Chondrocyte (in vitro differentiated cells): ENCODE results near the gene IBA57. TPM values are rescaled to one million over a fixed set of nuclear protein-coding genes. Genes with fewer than 3 reads are reported as not detected.

Source experiments
- DNase-seq: peaks from one replicate; pipeline ENCODE4 v3.0.0; 2021; ENCODE audit warnings: mixed read lengths, low spot score
- H3K27ac Mint-ChIP-seq: one replicate; pipeline ENCODE4 v1.8.0; 2021; ENCODE audit warnings: mild to moderate bottlenecking, moderate library complexity, mixed read lengths; ENCODE audit not compliant: unreplicated experiment
- H3K27me3 Mint-ChIP-seq: 2 replicates; pipeline ENCODE4 v1.8.0; 2021; ENCODE audit warnings: low read depth, mixed read lengths
- H3K36me3 Mint-ChIP-seq: 2 replicates; pipeline ENCODE4 v1.8.0; 2021; ENCODE audit warnings: low read depth, mixed read lengths
- H3K4me1 Mint-ChIP-seq: 2 replicates; pipeline ENCODE4 v1.8.0; 2021; ENCODE audit warnings: low read depth, mild to moderate bottlenecking, mixed read lengths
- H3K4me3 Mint-ChIP-seq: one replicate; pipeline ENCODE4 v1.8.0; 2021; ENCODE audit warnings: mild to moderate bottlenecking, moderate library complexity, mixed read lengths; ENCODE audit not compliant: unreplicated experiment
- H3K9me3 Mint-ChIP-seq: 2 replicates; pipeline ENCODE4 v1.8.0; 2021; ENCODE audit warnings: low read depth, mixed read lengths
- total RNA-seq: library from RNA; stranded (reverse); gene quantifications from 3 replicates; pipeline ENCODE4 v1.2.1, GENCODE V29; 2021
- TF ChIP-seq, protein P1 (sequence below): fragments of 200-600 bp; sonication (generic); IDR thresholded peaks from 2 replicates; pipeline ENCODE4 v1.5.0; 2021; ENCODE audit warnings: antibody characterized with exemption, mild to moderate bottlenecking, moderate library complexity

IBA57 gene
- total RNA-seq, 1 donor from 2014 or later, result 5.2 TPM

DNA sequence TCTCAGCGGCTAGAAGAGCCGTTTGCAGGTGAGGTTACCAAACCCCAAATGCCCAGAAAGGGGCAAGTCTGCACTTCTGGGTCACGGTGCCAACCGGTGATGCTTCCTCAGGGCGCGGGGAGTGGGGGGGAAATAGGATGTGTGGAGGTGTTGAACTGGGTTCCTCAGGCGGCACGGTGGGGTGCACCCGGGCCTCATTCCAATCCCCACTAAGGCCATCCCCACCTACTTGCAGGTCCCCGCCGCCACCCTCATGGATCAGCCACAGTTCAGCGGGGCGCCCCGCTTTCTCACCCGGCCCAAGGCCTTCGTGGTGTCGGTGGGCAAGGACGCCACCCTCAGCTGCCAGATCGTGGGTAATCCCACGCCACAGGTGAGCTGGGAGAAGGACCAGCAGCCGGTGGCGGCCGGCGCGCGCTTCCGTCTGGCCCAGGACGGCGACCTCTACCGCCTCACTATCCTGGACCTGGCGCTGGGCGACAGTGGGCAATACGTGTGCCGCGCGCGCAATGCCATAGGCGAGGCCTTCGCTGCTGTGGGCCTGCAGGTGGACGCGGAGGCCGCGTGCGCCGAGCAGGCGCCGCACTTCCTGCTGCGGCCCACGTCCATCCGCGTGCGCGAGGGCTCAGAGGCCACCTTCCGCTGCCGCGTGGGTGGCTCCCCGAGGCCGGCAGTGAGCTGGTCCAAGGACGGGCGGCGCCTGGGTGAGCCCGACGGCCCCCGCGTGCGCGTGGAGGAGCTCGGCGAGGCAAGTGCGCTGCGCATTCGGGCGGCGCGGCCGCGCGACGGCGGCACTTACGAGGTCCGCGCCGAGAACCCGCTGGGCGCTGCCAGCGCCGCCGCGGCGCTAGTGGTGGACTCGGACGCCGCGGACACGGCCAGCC, 46.2 kb downstream of the IBA57 start:
- Mint-ChIP-seq H3K36me3 (no peaks in the 10 kb centered on the region), H3K9me3 (no peaks in the 10 kb centered on the region), H3K27me3 (no peaks in the 10 kb centered on the region), H3K4me3 (no peak overlapping the region), H3K27ac (no peak overlapping the region), H3K4me1 (no peaks in the 10 kb centered on the region)
- DNase-seq, result no peak
- TF ChIP-seq, protein P1, sequence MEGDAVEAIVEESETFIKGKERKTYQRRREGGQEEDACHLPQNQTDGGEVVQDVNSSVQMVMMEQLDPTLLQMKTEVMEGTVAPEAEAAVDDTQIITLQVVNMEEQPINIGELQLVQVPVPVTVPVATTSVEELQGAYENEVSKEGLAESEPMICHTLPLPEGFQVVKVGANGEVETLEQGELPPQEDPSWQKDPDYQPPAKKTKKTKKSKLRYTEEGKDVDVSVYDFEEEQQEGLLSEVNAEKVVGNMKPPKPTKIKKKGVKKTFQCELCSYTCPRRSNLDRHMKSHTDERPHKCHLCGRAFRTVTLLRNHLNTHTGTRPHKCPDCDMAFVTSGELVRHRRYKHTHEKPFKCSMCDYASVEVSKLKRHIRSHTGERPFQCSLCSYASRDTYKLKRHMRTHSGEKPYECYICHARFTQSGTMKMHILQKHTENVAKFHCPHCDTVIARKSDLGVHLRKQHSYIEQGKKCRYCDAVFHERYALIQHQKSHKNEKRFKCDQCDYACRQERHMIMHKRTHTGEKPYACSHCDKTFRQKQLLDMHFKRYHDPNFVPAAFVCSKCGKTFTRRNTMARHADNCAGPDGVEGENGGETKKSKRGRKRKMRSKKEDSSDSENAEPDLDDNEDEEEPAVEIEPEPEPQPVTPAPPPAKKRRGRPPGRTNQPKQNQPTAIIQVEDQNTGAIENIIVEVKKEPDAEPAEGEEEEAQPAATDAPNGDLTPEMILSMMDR, result no peak

DNA sequence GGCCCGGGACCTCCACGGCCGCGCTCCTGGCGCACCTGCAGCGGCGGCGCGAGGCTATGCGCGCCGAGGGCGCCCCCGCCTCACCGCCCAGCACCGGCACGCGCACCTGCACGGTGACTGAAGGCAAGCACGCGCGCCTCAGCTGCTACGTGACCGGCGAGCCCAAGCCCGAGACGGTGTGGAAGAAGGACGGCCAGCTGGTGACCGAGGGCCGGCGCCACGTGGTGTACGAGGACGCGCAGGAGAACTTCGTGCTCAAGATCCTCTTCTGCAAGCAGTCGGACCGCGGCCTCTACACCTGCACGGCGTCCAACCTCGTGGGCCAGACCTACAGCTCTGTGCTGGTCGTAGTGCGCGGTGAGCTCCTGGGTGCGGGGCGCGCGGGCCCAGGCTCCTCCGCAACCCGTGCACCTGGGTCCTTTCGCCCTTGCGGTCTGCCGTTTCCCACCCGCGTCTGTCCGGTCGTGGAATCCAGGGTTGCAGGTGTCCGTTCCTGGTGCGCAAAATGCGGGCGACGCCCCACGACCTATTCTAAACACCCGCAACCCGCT, 46.9 kb downstream of the IBA57 start:
- H3K4me1 Mint-ChIP-seq, result no peaks in the 10 kb centered on the region
- H3K27ac Mint-ChIP-seq, result no peak overlapping the region
- TF ChIP-seq, protein P1, result no peak
- no peak for DNase-seq
- H3K27me3 Mint-ChIP-seq, result no peaks in the 10 kb centered on the region
- no peaks in the 10 kb centered on the region for H3K36me3 Mint-ChIP-seq
- H3K4me3 Mint-ChIP-seq, result peak overlapping the region; percentile 16
- no peaks in the 10 kb centered on the region for H3K9me3 Mint-ChIP-seq

- H3K27ac Mint-ChIP-seq, result peak overlapping the region; percentile 61
Observed at GRCh38 chr1:228212966-228213844, 47.6 kb downstream of the IBA57 start.

DNA sequence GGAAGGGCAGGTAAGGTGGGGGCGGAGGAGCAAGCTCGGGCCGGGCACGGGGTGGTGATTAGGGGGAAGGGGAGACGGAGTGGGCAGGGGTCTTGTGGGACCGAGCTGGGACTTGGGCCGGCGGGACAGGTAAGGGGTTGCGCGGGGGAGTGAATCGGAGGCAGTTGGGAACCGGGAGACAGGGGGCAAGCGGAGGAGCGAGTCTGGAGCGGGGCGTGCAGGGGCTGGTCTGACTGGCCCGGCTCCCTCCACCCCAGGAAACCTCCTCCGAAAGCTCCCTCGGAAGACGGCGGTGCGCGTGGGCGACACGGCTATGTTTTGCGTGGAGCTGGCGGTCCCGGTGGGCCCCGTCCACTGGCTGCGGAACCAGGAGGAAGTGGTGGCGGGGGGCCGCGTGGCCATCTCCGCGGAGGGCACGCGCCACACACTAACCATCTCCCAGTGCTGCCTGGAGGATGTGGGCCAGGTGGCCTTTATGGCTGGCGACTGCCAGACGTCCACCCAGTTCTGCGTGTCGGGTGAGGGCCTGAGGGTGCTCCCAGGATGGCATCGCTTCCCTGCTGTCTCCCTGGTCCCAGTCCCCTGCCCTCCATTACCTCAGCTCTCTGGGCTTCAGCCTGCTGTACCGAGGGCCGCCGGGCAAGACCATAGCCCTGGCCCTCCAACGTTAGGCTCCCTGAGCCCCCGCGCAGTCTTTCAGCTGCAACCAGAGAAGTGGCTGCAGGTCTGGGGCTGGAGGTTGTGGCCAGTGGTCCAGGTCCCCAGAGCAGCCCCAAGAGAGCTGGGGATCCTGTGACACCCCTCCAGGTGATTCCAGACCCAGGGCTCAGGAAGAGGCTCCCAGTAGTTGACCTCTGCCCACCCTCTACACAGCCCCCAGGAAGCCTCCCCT, 48.6 kb downstream of the IBA57 start:
- H3K4me1 Mint-ChIP-seq, result no peaks in the 10 kb centered on the region
- TF ChIP-seq, protein P1, result no peak
- peak overlapping the region; percentile 65 for H3K4me3 Mint-ChIP-seq
- H3K36me3 Mint-ChIP-seq, result peaks cover 3% of the 10 kb centered on the region
- no peaks in the 10 kb centered on the region for H3K27me3 Mint-ChIP-seq
- H3K9me3 Mint-ChIP-seq, result no peaks in the 10 kb centered on the region
- no peak overlapping the region for H3K27ac Mint-ChIP-seq
- no peak for DNase-seq

More at GRCh38 chr1:228212966-228213844, 47.6 kb downstream of the IBA57 start:
- Mint-ChIP-seq H3K4me1 (no peaks in the 10 kb centered on the region), H3K4me3 (peak overlapping the region; percentile 81), H3K27me3 (no peaks in the 10 kb centered on the region), H3K9me3 (no peaks in the 10 kb centered on the region), H3K36me3 (no peaks in the 10 kb centered on the region)
- no peak for DNase-seq
- TF ChIP-seq, protein P1, result peak; percentile 76
